GM12878 (cell line): Measurements from ENCODE around the gene LAD1. TPM values are rescaled to one million over a fixed set of nuclear protein-coding genes. Genes with fewer than 3 reads are reported as not detected.

Experiments used
- ATAC-seq: fragments of 200-7000 bp; cut with Tn5 transposase; 3 replicates; pipeline ENCODE4 v1.9.1; 2020; ENCODE audit warnings: mild to moderate bottlenecking, moderate library complexity
- BruUV-seq: library from RNA; stranded (reverse); fragments of 400-500 nt; replicated peaks from 2 replicates; lab custom pipeline; 2021; lab: Mats Ljungman, UMichigan
- CTCF ChIA-PET: fragments of 300-600 bp; sonication (Branson Sonifier 250); formaldehyde crosslinking; extraction: SDS; loops from one replicate; lab custom pipeline; 2021; ENCODE audit warnings: inconsistent platforms; lab: Yijun Ruan, JAX
- POLR2A ChIA-PET: fragments of 350-600 bp; formaldehyde crosslinking; extraction: SDS; loops from one replicate; lab custom pipeline; 2021; ENCODE audit warnings: inconsistent platforms; lab: Charles Lee
- RAD21 ChIA-PET: fragments of 300-600 bp; sonication (Branson Sonifier 250); formaldehyde crosslinking; loops from one replicate; lab custom pipeline; 2023; ENCODE audit warnings: antibody characterized with exemption; ENCODE audit not compliant: unreplicated experiment; lab: Charles Lee
- SMC1A ChIA-PET: fragments of 300-600 bp; sonication (Branson Sonifier 250); formaldehyde crosslinking; loops from one replicate; lab custom pipeline; 2023; ENCODE audit not compliant: unreplicated experiment, uncharacterized antibody; lab: Charles Lee
- DNase-seq: peaks from one replicate; pipeline ENCODE4 v3.0.0-alpha.2; 2011; ENCODE audit warnings: low read depth, low spot score
- FAIRE-seq: peaks from 3 replicates; lab custom pipeline; 2011; peaks lifted over from hg19 to GRCh38; lab: Jason Lieb, UNC
- H2AFZ ChIP-seq: 2 replicates; pipeline ENCODE4 v1.6.0; 2011; ENCODE audit warnings: low read depth, low read length, control low read depth; ENCODE audit not compliant: control insufficient read depth
- H3K27ac ChIP-seq: 2 replicates; pipeline ENCODE4 v1.5.1; 2011; ENCODE audit warnings: control low read depth; ENCODE audit not compliant: control insufficient read depth, insufficient read depth
- H3K27me3 ChIP-seq, 2 experiments: replicated peaks in 1 of 2; 2 replicates each; pipeline versions ENCODE4 v1.6.0 to v1.6.1; 2011; ENCODE audit warnings: low read length in 1 of 2; ENCODE audit not compliant: control insufficient read depth in 2 of 2, insufficient read depth in 2 of 2
- H3K36me3 ChIP-seq, 2 experiments: 2 replicates each; pipeline ENCODE4 v1.5.1; 2011; ENCODE audit warnings: low read length in 1 of 2; ENCODE audit not compliant: control insufficient read depth in 2 of 2, insufficient read depth in 2 of 2
- H3K4me1 ChIP-seq: 2 replicates; pipeline ENCODE4 v1.6.1; 2011; ENCODE audit warnings: mild to moderate bottlenecking, low read length, moderate library complexity, mixed read lengths; ENCODE audit not compliant: control insufficient read depth, insufficient read depth
- H3K4me2 ChIP-seq: 2 replicates; pipeline ENCODE4 v1.6.0; 2011; ENCODE audit warnings: control low read depth; ENCODE audit not compliant: control insufficient read depth, insufficient read depth
- H3K4me3 ChIP-seq: fragments of 200-600 bp; sonication (generic); 2 replicates; pipeline ENCODE4 v1.5.1; 2016
- H3K79me2 ChIP-seq: 2 replicates; pipeline ENCODE4 v1.6.0; 2011; ENCODE audit warnings: low read length; ENCODE audit not compliant: control insufficient read depth, insufficient read depth
- H3K9ac ChIP-seq: 2 replicates; pipeline ENCODE4 v1.8.0; 2011; ENCODE audit warnings: low read length, control low read depth, mixed read lengths; ENCODE audit not compliant: control insufficient read depth, insufficient read depth
- H3K9me3 ChIP-seq: replicated peaks from 3 replicates; pipeline ENCODE4 v1.5.1; 2011; ENCODE audit warnings: mild to moderate bottlenecking, low read length; ENCODE audit not compliant: control insufficient read depth, insufficient read depth
- H4K20me1 ChIP-seq: 2 replicates; pipeline ENCODE4 v1.6.0; 2011; ENCODE audit not compliant: control insufficient read depth, insufficient read depth
- CHD4 ChIP-seq: fragments of 200-600 bp; sonication (generic); IDR thresholded peaks from 2 replicates; pipeline ENCODE4 v1.6.1; 2016; ENCODE audit warnings: mild to moderate bottlenecking
- CREM ChIP-seq: IDR thresholded peaks from 2 replicates; pipeline ENCODE4 v1.6.1; 2014; ENCODE audit warnings: antibody characterized with exemption, low read depth
- ELK1 ChIP-seq: IDR thresholded peaks from 2 replicates; pipeline ENCODE4 v1.6.1; 2012; ENCODE audit warnings: low read depth, low read length, improper control_type of control experiment
- EP300 ChIP-seq, 2 experiments: fragments of 150-350 bp in 1 of 2; IDR thresholded peaks; 2 replicates each; pipeline ENCODE4 v1.6.1; 2011 to 2012; ENCODE audit warnings: low read depth in 2 of 2, low read length in 2 of 2, borderline replicate concordance in 1 of 2, improper control_type of control experiment in 1 of 2, inconsistent platforms in 1 of 2; ENCODE audit not compliant: control insufficient read depth in 1 of 2
- ESRRA ChIP-seq: IDR thresholded peaks from 2 replicates; pipeline ENCODE4 v1.6.1; 2012; ENCODE audit warnings: mild to moderate bottlenecking, low read length, improper control_type of control experiment
- IRF4 ChIP-seq: IDR thresholded peaks from 2 replicates; pipeline ENCODE4 v1.6.1; 2011; ENCODE audit warnings: low read depth, low read length
- MEF2A ChIP-seq: IDR thresholded peaks from 2 replicates; pipeline ENCODE4 v1.6.1; 2011; ENCODE audit warnings: low read depth, mild to moderate bottlenecking, low read length, moderate library complexity; ENCODE audit not compliant: insufficient read depth
- NFIC ChIP-seq: IDR thresholded peaks from 2 replicates; pipeline ENCODE4 v1.6.1; 2012; ENCODE audit warnings: low read depth, mild to moderate bottlenecking, inconsistent platforms, low read length, moderate library complexity
- RCOR1 ChIP-seq: conservative IDR thresholded peaks from 2 replicates; pipeline ENCODE4 v1.6.1; 2012; ENCODE audit warnings: low read depth, low read length, improper control_type of control experiment
- STAT3 ChIP-seq: IDR thresholded peaks from 2 replicates; pipeline ENCODE4 v1.6.1; 2011; ENCODE audit warnings: low read depth, low read length, improper control_type of control experiment
- TCF7 ChIP-seq: IDR thresholded peaks from 2 replicates; pipeline ENCODE4 v1.6.1; 2014; ENCODE audit warnings: antibody characterized with exemption, borderline replicate concordance
- ZBED1 ChIP-seq: IDR thresholded peaks from 2 replicates; pipeline ENCODE4 v1.6.1; 2016; ENCODE audit warnings: borderline replicate concordance
- ZNF592 ChIP-seq: fragments of 450-650 bp; IDR thresholded peaks from 2 replicates; pipeline ENCODE4 v1.6.1; 2017; ENCODE audit warnings: mild to moderate bottlenecking, moderate library complexity
- WGBS: methylation state at CpG from one replicate; pipeline ENCODE4 v1.1.6; 2016; ENCODE audit warnings: low lambda C conversion rate; ENCODE audit not compliant: insufficient replicate concordance, insufficient coverage; ENCODE audit errors: missing lambda C conversion rate; 5-methylcytosine and 5-hydroxymethylcytosine counted together
- in situ Hi-C: fragments of 300-500 bp; cut with MboI; formaldehyde crosslinking; loops from 9 replicates; pipeline ENCODE4 v1.14.3; 2018; ENCODE audit warnings: mixed read lengths
- intact Hi-C: fragments of 100-400 bp; cut with micrococcal nuclease; formaldehyde crosslinking; loops from one replicate; pipeline ENCODE4 v1.14.2; 2022; ENCODE audit not compliant: unreplicated experiment
- polyA plus RNA-seq, 11 experiments: library from polyadenylated mRNA; depleted of rRNA in 4 of 11; unstranded in 6 of 11; stranded (reverse) in 5 of 11; fragments of >200 nt; fragmentation: Nextera tagmentation in 4 of 11; fragmentation: Illumina TruSeq in 1 of 11; extraction: Ambion mirVana in 4 of 11; extraction: Trizol in 1 of 11; gene quantifications; 1 replicate in 1 of 11; 2 replicates in 10 of 11; pipeline versions ENCODE4 v1.2.1 to v1.2.3, GENCODE V29; 2011 to 2016; ENCODE audit warnings: inconsistent platforms in 2 of 11, missing spikeins in 2 of 11, low read depth in 1 of 11
- total RNA-seq, 4 experiments: library from RNA; depleted of rRNA in 3 of 4; stranded (reverse); fragments of >200 nt in 3 of 4; fragmentation: Illumina TruSeq in 1 of 4; extraction: Trizol in 1 of 4; gene quantifications; 2 replicates each; pipeline versions ENCODE4 v1.2.1 to v1.2.3, GENCODE V29; 2013 to 2021

LAD1 gene
- total and polyA plus RNA-seq, 10 of the 15 experiments (the other 5 are each of a cell fraction or from before 2014, with no cell fraction given): 0.05 to 0.48 (median 0.32) TPM; not detected in 3

GRCh38 chr1:201394591-201394990 is 4.5 kb downstream of the LAD1 start:
- no peaks in the 10 kb centered on the region for H4K20me1 ChIP-seq

GRCh38 chr1:201393076-201393475 is 6.0 kb downstream of the LAD1 start:
- Histone ChIP-seq H3K27ac (no peak overlapping the region), H3K27me3 (no peaks in the 10 kb centered on the region), H3K4me3 (no peak overlapping the region), H3K4me1 (peaks cover 12% of the 10 kb centered on the region), H3K36me3 (no peaks in the 10 kb centered on the region), H2AFZ (no peak overlapping the region), H3K4me2 (peak overlapping the region; percentile 32; the same call in 1 of the 2 replicates), H3K9ac (no peak overlapping the region), H4K20me1 (no peaks in the 10 kb centered on the region), H3K79me2 (no peaks in the 10 kb centered on the region), H3K9me3 (no peaks in the 10 kb centered on the region)
- ChIA-PET RAD21 (interaction anchor here (0.9 to 17.4 kb wide), 3 partner anchors 13 to 119 kb away, joined by 3 to 340 read pairs (median 4); no protein-coding TSS in a partner anchor), POLR2A (interaction anchor here (0.6 to 18.2 kb wide), 2 partner anchors 12 to 21 kb away, joined by 3 to 228 read pairs; no protein-coding TSS in a partner anchor), SMC1A (interaction anchor here (0.6 to 19.4 kb wide), 6 partner anchors 12 to 261 kb away, joined by 3 to 374 read pairs (median 4); no protein-coding TSS in a partner anchor), CTCF (interaction anchor here (0.6 to 17.8 kb wide), 5 partner anchors 13 to 119 kb away, joined by 3 to 623 read pairs (median 4); no protein-coding TSS in a partner anchor)
- FAIRE-seq (no peak), ATAC-seq (no peak), DNase-seq (no peak)
- 0% methylated on average over 3 of the region's 3 CpGs for WGBS
- in situ Hi-C loops: no loop called here
- intact Hi-C loops: no loop called here
- BruUV-seq: no TSS peak
- TF ChIP-seq MEF2A (no peak), TCF7 (no peak), STAT3 (no peak), ZNF592 (no peak), ELK1 (no peak), RCOR1 (no peak), CREM (no peak), ZBED1 (no peak), EP300 (IDR thresholded peaks at IDR 0.05; ENCODE audit: borderline replicate concordance in 1 of 2, control insufficient read depth in 1 of 2, low read depth in 2 of 2, low read length in 2 of 2) (no peak), CHD4 (no peak)

More at GRCh38 chr1:201394591-201394990, 4.5 kb downstream of the LAD1 start:
- ATAC-seq (no peak), DNase-seq (no peak), FAIRE-seq (no peak)
- in situ Hi-C loops (no loop called here), intact Hi-C loops (no loop called here)
- Histone ChIP-seq H3K36me3 (no peaks in the 10 kb centered on the region), H3K4me2 (no peak overlapping the region), H3K9ac (no peak overlapping the region), H3K79me2 (no peaks in the 10 kb centered on the region), H3K27ac (no peak overlapping the region), H3K27me3 (no peaks in the 10 kb centered on the region), H3K9me3 (no peaks in the 10 kb centered on the region), H2AFZ (no peak overlapping the region), H3K4me3 (no peak overlapping the region), H3K4me1 (peaks cover 12% of the 10 kb centered on the region)
- ChIA-PET POLR2A (interaction anchor here (1.4 to 18.2 kb wide), 3 partner anchors 8 to 26 kb away, joined by 3 to 228 read pairs (median 13); no protein-coding TSS in a partner anchor), CTCF (interaction anchor here (4.1 to 17.8 kb wide), 3 partner anchors 11 to 87 kb away, joined by 20 to 623 read pairs (median 57); no protein-coding TSS in a partner anchor), RAD21 (interaction anchor here (1.0 to 17.4 kb wide), 2 partner anchors 9 to 11 kb away, joined by 3 to 340 read pairs; no protein-coding TSS in a partner anchor), SMC1A (interaction anchor here (2.1 to 19.4 kb wide), 3 partner anchors 8 to 87 kb away, joined by 6 to 374 read pairs (median 17); no protein-coding TSS in a partner anchor)
- WGBS: 33% methylated on average over 3 of the region's 3 CpGs
- no TSS peak for BruUV-seq
- TF ChIP-seq ESRRA: no peak
- no peak for TF ChIP-seq NFIC
- no peak for TF ChIP-seq IRF4
